WTC11 (cell line): Measurements from ENCODE around the gene KRTAP10-3. TPM values are rescaled to one million over a fixed set of nuclear protein-coding genes. Genes with fewer than 3 reads are reported as not detected.

Experiments used
- ATAC-seq: fragments of 200-7000 bp; cut with Tn5 transposase; 2 replicates; pipeline ENCODE4 v1.10.0; 2021; ENCODE audit warnings: mild to moderate bottlenecking, moderate library complexity
- CTCF ChIA-PET: fragments of 300-600 bp; sonication (Branson Sonifier 250); formaldehyde crosslinking; loops from one replicate; lab custom pipeline; 2021; ENCODE audit warnings: antibody characterized with exemption; lab: Charles Lee
- POLR2A ChIA-PET: fragments of 350-600 bp; sonication (Branson Sonifier 250); formaldehyde crosslinking; loops from one replicate; lab custom pipeline; 2021; ENCODE audit warnings: antibody characterized with exemption; lab: Charles Lee
- DNase-seq: peaks from one replicate; pipeline ENCODE4 v3.0.0; 2021; ENCODE audit warnings: low spot score
- H3K27ac Mint-ChIP-seq: 2 replicates; pipeline ENCODE4 v1.8.0; 2021; ENCODE audit warnings: mixed read lengths
- H3K27me3 Mint-ChIP-seq: 2 replicates; pipeline ENCODE4 v1.8.0; 2021; ENCODE audit warnings: low read depth, mild to moderate bottlenecking, moderate library complexity, mixed read lengths
- H3K36me3 Mint-ChIP-seq: 2 replicates; pipeline ENCODE4 v1.8.0; 2021; ENCODE audit warnings: mixed read lengths
- H3K4me1 Mint-ChIP-seq: 2 replicates; pipeline ENCODE4 v1.8.0; 2022; ENCODE audit warnings: mixed read lengths
- H3K4me3 Mint-ChIP-seq: 2 replicates; pipeline ENCODE4 v1.8.0; 2021; ENCODE audit warnings: mild to moderate bottlenecking, moderate library complexity, mixed read lengths
- H3K9me3 Mint-ChIP-seq: 2 replicates; pipeline ENCODE4 v1.8.0; 2021; ENCODE audit warnings: mixed read lengths
- CBFB ChIP-seq: sonication (generic); formaldehyde crosslinking; IDR thresholded peaks from 2 replicates; pipeline ENCODE4 v1.8.1; 2022; ENCODE audit warnings: mild to moderate bottlenecking, low read depth, missing genetic modification reagents
- ELF4 ChIP-seq: sonication (generic); formaldehyde crosslinking; IDR thresholded peaks from 2 replicates; pipeline ENCODE4 v1.8.1; 2022; ENCODE audit warnings: low read depth, mild to moderate bottlenecking, moderate library complexity, missing genetic modification reagents
- FOXK1 ChIP-seq: sonication (generic); formaldehyde crosslinking; IDR thresholded peaks from 2 replicates; pipeline ENCODE4 v1.8.0; 2022; ENCODE audit warnings: mild to moderate bottlenecking, moderate library complexity, missing genetic modification reagents
- GRHL2 ChIP-seq: fragments of 250-450 bp; sonication (Bioruptor Pico); IDR thresholded peaks from 2 replicates; pipeline ENCODE4 v1.8.0; 2022; ENCODE audit warnings: mild to moderate bottlenecking, moderate library complexity; ENCODE audit not compliant: insufficient replicate concordance, severe bottlenecking
- RELA ChIP-seq: sonication (generic); formaldehyde crosslinking; IDR thresholded peaks from 2 replicates; pipeline ENCODE4 v1.8.1; 2022; ENCODE audit warnings: missing genetic modification reagents, mild to moderate bottlenecking, borderline replicate concordance
- SMAD4 ChIP-seq: sonication (generic); formaldehyde crosslinking; IDR thresholded peaks from 2 replicates; pipeline ENCODE4 v1.8.0; 2022; ENCODE audit warnings: mild to moderate bottlenecking, missing genetic modification reagents
- TEAD1 ChIP-seq: sonication (generic); formaldehyde crosslinking; IDR thresholded peaks from 2 replicates; pipeline ENCODE4 v1.8.0; 2022; ENCODE audit warnings: mild to moderate bottlenecking, missing genetic modification reagents
- total RNA-seq: library from RNA; stranded (reverse); gene quantifications from 3 replicates; pipeline ENCODE4 v1.2.3, GENCODE V29; 2021
- TF ChIP-seq, protein P1 (sequence below): fragments of 250-450 bp; sonication (Bioruptor Pico); conservative IDR thresholded peaks from 2 replicates; pipeline ENCODE4 v1.9.0; 2021; ENCODE audit warnings: mild to moderate bottlenecking
- TF ChIP-seq, protein P2 (sequence below): sonication (generic); formaldehyde crosslinking; IDR thresholded peaks from 2 replicates; pipeline ENCODE4 v1.8.1; 2023; ENCODE audit warnings: mild to moderate bottlenecking, missing genetic modification reagents, moderate library complexity
- TF ChIP-seq, protein P3 (sequence below): fragments of 250-450 bp; sonication (Bioruptor Pico); IDR thresholded peaks from 2 replicates; pipeline ENCODE4 v2.1.2; 2022; ENCODE audit warnings: mild to moderate bottlenecking, moderate library complexity
- TF ChIP-seq, protein P4 (sequence below): sonication (generic); formaldehyde crosslinking; IDR thresholded peaks from 2 replicates; pipeline ENCODE4 v1.8.1; 2022; ENCODE audit warnings: mild to moderate bottlenecking, missing genetic modification reagents, moderate library complexity, borderline replicate concordance
- TF ChIP-seq, protein P5 (sequence below): sonication (generic); formaldehyde crosslinking; IDR thresholded peaks from 2 replicates; pipeline ENCODE4 v1.8.1; 2023; ENCODE audit warnings: mild to moderate bottlenecking, missing genetic modification reagents, moderate library complexity
- TF ChIP-seq, protein P6 (sequence below): sonication (generic); formaldehyde crosslinking; IDR thresholded peaks from 2 replicates; pipeline ENCODE4 v1.8.1; 2022; ENCODE audit warnings: low read depth, missing genetic modification reagents, borderline replicate concordance
- TF ChIP-seq, protein P7 (sequence below): sonication (generic); formaldehyde crosslinking; IDR thresholded peaks from 2 replicates; pipeline ENCODE4 v1.8.1; 2023; ENCODE audit warnings: mild to moderate bottlenecking, missing genetic modification reagents

KRTAP10-3 gene
- total RNA-seq, 1 experiment from 2014 or later = not detected

DNA sequence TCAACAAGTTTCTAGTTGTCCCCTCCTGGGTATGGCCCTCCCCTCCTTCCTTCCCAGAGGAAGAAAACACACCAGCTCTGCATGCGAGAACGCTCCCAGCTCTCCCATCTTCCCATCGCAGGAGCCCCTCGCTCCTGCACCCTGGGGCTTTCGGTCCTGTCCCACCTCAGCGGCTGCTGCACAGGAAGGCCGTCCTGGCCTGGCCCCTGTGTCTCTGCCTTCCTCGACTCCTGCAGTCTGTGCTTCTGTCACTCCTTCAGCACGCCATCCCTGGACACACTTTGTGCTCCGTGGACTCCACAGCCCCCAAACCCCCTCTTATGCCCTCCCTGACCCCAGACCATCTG, 41.8 kb downstream of the KRTAP10-3 start:
- Mint-ChIP-seq H3K9me3 (peaks cover 10% of the 10 kb centered on the region), H3K4me3 (no peak overlapping the region), H3K36me3 (no peaks in the 10 kb centered on the region), H3K4me1 (0 out of 2 replicates have a peak, but pooled peaks cover 5% of the 10 kb centered on the region), H3K27me3 (no peaks in the 10 kb centered on the region; the same call in 1 of the 2 replicates), H3K27ac (no peak overlapping the region; the same call in 1 of the 2 replicates)
- ATAC-seq = no peak
- ChIA-PET CTCF (interaction anchor here (0.9 to 2.1 kb wide), 3 partner anchors 29 to 277 kb away, joined by 5 to 7 read pairs (median 5); no protein-coding TSS in a partner anchor), POLR2A (no interaction called here)
- TF ChIP-seq CBFB (CRISPR knock-in tag) = no peak
- no peak for TF ChIP-seq GRHL2 (CRISPR knock-in tag)
- TF ChIP-seq SMAD4 = no peak
- DNase-seq = no peak

DNA sequence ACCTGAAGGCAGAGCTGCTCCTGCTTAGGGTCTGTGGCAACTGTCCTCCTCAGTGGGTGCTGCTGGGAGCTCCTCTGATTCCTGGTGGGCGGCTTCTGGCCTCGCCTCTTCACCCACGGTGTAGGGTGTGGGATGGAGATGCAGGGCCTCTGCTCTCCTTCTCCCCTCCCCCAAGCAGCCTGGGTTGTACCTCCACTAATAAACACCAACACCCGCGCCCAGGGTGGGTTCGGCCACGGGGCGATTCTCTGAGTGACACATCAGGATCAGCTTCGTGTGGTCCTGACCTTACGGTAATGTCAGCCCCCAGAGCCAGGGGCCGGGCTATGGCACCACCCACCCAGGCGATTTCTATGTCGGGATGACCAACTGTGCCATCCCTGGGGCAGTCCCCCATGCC, 42.3 kb downstream of the KRTAP10-3 start:
- Mint-ChIP-seq H3K27ac (no peak overlapping the region), H3K9me3 (peaks cover 10% of the 10 kb centered on the region), H3K4me1 (0 out of 2 replicates have a peak, but pooled peaks cover 5% of the 10 kb centered on the region), H3K36me3 (no peaks in the 10 kb centered on the region), H3K4me3 (no peak overlapping the region), H3K27me3 (no peaks in the 10 kb centered on the region; the same call in 1 of the 2 replicates)
- DNase-seq = no peak
- ATAC-seq = no peak
- CTCF ChIA-PET = interaction anchor here (1.1 to 2.1 kb wide), 3 partner anchors 28 to 277 kb away, joined by 3 to 7 read pairs (median 5); no protein-coding TSS in a partner anchor
- POLR2A ChIA-PET = no interaction called here
- TF ChIP-seq, protein P1, sequence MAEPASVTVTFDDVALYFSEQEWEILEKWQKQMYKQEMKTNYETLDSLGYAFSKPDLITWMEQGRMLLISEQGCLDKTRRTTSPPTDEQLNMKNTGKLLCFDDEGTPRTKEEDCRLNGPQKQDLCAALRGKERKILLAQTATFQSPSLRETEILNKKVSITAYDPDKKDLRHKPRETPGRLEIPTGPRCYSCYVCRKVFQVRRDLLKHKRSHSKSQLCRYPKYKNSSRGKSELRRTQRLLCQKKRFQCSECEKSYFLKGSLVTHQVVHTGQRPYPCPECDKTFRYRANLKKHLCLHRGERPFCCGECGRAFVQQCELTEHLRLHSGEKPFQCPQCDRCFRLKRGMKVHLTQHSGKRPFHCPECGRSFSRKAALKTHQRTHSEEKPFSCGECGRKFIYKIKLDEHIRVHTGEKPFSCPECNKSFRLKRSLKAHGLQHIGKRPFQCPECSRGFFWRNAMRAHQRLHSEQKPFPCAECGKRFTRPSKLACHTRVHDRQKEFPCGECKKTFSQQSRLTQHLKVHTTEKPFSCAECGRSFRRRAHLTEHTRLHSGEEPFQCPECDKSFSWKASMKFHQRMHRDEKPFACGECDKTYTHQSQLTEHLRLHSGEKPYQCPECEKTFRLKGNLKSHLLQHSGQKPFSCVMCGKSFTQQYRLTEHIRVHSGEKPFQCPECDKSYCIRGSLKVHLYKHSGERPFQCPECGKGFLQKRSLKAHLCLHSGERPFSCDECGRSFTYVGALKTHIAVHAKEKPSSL (CRISPR knock-in tag) = no peak
- TF ChIP-seq, protein P2, sequence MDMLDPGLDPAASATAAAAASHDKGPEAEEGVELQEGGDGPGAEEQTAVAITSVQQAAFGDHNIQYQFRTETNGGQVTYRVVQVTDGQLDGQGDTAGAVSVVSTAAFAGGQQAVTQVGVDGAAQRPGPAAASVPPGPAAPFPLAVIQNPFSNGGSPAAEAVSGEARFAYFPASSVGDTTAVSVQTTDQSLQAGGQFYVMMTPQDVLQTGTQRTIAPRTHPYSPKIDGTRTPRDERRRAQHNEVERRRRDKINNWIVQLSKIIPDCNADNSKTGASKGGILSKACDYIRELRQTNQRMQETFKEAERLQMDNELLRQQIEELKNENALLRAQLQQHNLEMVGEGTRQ = no peak
- TF ChIP-seq, protein P3, sequence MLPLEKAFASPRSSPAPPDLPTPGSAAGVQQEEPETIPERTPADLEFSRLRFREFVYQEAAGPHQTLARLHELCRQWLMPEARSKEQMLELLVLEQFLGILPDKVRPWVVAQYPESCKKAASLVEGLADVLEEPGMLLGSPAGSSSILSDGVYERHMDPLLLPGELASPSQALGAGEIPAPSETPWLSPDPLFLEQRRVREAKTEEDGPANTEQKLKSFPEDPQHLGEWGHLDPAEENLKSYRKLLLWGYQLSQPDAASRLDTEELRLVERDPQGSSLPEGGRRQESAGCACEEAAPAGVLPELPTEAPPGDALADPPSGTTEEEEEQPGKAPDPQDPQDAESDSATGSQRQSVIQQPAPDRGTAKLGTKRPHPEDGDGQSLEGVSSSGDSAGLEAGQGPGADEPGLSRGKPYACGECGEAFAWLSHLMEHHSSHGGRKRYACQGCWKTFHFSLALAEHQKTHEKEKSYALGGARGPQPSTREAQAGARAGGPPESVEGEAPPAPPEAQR (CRISPR knock-in tag) = no peak
- TF ChIP-seq, protein P4, sequence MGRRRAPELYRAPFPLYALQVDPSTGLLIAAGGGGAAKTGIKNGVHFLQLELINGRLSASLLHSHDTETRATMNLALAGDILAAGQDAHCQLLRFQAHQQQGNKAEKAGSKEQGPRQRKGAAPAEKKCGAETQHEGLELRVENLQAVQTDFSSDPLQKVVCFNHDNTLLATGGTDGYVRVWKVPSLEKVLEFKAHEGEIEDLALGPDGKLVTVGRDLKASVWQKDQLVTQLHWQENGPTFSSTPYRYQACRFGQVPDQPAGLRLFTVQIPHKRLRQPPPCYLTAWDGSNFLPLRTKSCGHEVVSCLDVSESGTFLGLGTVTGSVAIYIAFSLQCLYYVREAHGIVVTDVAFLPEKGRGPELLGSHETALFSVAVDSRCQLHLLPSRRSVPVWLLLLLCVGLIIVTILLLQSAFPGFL (CRISPR knock-in tag) = no peak
- TF ChIP-seq FOXK1 (CRISPR knock-in tag) (no peak), RELA (CRISPR knock-in tag) (no peak), ELF4 (no peak), TEAD1 (CRISPR knock-in tag) (no peak)
- TF ChIP-seq, protein P5, sequence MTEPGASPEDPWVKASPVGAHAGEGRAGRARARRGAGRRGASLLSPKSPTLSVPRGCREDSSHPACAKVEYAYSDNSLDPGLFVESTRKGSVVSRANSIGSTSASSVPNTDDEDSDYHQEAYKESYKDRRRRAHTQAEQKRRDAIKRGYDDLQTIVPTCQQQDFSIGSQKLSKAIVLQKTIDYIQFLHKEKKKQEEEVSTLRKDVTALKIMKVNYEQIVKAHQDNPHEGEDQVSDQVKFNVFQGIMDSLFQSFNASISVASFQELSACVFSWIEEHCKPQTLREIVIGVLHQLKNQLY (CRISPR knock-in tag) = no peak
- TF ChIP-seq, protein P6, sequence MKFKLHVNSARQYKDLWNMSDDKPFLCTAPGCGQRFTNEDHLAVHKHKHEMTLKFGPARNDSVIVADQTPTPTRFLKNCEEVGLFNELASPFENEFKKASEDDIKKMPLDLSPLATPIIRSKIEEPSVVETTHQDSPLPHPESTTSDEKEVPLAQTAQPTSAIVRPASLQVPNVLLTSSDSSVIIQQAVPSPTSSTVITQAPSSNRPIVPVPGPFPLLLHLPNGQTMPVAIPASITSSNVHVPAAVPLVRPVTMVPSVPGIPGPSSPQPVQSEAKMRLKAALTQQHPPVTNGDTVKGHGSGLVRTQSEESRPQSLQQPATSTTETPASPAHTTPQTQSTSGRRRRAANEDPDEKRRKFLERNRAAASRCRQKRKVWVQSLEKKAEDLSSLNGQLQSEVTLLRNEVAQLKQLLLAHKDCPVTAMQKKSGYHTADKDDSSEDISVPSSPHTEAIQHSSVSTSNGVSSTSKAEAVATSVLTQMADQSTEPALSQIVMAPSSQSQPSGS (CRISPR knock-in tag) = no peak
- TF ChIP-seq, protein P7, sequence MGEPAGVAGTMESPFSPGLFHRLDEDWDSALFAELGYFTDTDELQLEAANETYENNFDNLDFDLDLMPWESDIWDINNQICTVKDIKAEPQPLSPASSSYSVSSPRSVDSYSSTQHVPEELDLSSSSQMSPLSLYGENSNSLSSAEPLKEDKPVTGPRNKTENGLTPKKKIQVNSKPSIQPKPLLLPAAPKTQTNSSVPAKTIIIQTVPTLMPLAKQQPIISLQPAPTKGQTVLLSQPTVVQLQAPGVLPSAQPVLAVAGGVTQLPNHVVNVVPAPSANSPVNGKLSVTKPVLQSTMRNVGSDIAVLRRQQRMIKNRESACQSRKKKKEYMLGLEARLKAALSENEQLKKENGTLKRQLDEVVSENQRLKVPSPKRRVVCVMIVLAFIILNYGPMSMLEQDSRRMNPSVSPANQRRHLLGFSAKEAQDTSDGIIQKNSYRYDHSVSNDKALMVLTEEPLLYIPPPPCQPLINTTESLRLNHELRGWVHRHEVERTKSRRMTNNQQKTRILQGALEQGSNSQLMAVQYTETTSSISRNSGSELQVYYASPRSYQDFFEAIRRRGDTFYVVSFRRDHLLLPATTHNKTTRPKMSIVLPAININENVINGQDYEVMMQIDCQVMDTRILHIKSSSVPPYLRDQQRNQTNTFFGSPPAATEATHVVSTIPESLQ (CRISPR knock-in tag) = no peak
